HuH-7.5 (cell line): ENCODE data around the gene CAMSAP2.
"Not testable (repeated sequence)": the region's sequence is repeated elsewhere in the genome, so short reads cannot be mapped to it uniquely, and the experiment has no call there.

Source experiments
- DNase-seq: peaks from one replicate; pipeline ENCODE4 v3.0.0; 2011; ENCODE audit warnings: low spot score

CAMSAP2 gene

GRCh38 chr1:200739702-200740570 is 1.2 kb downstream of the CAMSAP2 start:
- no peak for DNase-seq

- DNase-seq = no peak
These were observed 2.0 kb downstream of the CAMSAP2 start for GRCh38 chr1:200740571-200741208.

GRCh38 chr1:200741551-200742207 is 3.0 kb downstream of the CAMSAP2 start:
- DNase-seq = no peak

GRCh38 chr1:200744143-200744542 is 5.5 kb downstream of the CAMSAP2 start:
- DNase-seq = no peak

- DNase-seq = no peak
These were observed 10.4 kb downstream of the CAMSAP2 start for GRCh38 chr1:200749090-200749489.

- DNase-seq = not testable (repeated sequence)
These were observed 12.1 kb downstream of the CAMSAP2 start for GRCh38 chr1:200750749-200751148.

- DNase-seq = no peak
These were observed 13.0 kb downstream of the CAMSAP2 start for GRCh38 chr1:200751717-200752116.

- DNase-seq = no peak
These were observed 15.0 kb downstream of the CAMSAP2 start for GRCh38 chr1:200753650-200754198.

DNA sequence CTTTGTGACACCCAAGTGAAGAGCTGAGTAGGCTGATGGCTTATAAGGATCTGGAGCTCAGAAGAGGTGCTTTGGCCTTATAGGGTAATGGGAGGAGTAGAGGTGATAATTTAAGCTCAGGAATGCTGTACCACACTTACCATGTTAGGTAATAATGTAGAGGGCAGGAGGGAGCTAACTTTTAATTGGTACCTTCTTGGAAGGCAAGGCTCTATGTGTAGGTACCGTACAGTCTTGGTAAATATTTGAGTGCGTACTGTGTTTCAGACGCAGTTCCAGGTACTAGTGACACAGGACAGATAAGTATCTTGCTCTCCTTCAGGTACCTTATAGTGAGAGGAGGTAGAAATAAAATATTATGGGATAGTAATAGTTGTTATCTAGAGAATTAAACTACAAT is 16.8 kb downstream of the CAMSAP2 start:
- DNase-seq = no peak

GRCh38 chr1:200762089-200762488 is 23.4 kb downstream of the CAMSAP2 start:
- no peak for DNase-seq

DNA sequence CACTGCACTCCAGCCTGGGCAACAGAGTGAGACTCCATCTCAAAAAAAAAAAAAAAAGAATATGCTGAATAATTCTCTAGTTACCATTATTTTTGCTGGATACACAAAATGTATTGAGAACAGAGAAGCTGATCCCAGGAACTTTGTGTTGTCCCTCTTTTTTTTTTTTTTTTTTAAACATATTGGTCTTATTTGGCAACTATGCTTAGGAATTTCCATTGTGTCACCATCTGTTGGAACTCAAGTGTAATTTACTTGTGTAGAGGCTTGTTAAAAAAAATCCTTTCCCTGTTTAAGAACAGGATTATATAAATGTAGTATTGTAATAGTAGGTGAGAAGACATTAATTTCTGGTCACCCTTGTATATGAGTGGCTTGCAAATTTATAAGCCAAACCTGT is 28.6 kb downstream of the CAMSAP2 start:
- no peak for DNase-seq

GRCh38 chr1:200771625-200772555 is 33.2 kb downstream of the CAMSAP2 start:
- no peak for DNase-seq

DNA sequence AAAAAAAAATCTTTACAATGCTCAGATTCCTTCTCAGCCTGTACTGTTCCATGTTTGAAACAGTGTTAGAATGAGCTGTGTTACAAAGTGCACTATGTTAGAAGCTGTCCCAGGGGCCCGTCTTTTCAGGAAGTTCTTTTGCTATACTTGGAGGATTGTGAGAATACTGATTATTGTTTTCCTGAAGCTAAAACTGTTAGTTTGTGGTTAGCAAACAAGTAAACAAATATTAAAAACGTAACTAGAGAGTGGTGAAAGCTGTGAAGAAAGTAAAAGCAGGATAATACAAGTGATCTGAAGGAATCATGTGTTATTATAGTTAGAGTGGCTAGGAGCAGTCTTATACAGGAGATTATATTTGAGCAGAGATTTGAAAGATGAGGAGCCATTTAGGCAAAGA is 35.6 kb downstream of the CAMSAP2 start:
- no peak for DNase-seq

- no peak for DNase-seq
These were observed 36.2 kb downstream of the CAMSAP2 start for GRCh38 chr1:200774735-200775444.

DNA sequence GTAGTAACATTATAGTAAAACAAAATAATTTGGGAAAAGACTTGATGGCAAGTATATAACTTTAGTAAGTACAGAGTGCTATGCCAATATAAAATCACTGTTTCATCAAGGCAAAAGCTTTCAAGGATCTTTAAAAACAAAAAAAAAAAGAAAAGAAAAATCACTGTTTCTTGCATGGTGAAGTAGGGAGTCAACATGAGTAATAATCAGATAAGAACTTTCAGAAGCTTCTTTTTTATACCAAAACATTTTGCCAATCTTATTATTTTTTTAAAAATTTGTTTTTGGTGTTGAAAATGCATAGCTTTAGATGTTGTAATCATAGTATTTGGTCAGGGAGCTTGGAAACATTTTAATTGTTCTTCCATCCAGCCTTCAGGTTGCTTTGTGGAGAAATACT is 37.2 kb downstream of the CAMSAP2 start:
- no peak for DNase-seq

GRCh38 chr1:200776949-200777348 is 38.3 kb downstream of the CAMSAP2 start:
- DNase-seq = no peak

- DNase-seq = no peak
These were observed 40.1 kb downstream of the CAMSAP2 start for GRCh38 chr1:200778766-200779165.

DNA sequence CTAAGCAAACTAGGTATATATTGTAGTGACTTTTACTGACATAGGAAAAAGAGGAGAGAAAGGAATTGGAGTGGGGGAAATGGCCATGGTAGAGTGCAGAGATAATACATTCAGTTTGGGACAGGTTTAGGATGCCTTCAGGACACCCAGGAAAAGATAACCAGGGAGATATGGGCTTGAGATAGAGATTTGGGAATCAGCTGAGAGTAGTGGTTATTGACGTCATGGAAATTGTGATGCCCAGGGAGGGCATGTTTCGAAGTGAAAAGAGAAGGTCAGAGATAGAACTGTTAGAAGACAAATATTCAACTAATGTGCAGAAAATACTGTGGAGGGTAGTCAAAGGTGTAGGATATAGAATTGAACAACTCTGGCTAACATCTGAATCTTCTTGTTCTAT is 40.6 kb downstream of the CAMSAP2 start:
- DNase-seq = no peak

DNA sequence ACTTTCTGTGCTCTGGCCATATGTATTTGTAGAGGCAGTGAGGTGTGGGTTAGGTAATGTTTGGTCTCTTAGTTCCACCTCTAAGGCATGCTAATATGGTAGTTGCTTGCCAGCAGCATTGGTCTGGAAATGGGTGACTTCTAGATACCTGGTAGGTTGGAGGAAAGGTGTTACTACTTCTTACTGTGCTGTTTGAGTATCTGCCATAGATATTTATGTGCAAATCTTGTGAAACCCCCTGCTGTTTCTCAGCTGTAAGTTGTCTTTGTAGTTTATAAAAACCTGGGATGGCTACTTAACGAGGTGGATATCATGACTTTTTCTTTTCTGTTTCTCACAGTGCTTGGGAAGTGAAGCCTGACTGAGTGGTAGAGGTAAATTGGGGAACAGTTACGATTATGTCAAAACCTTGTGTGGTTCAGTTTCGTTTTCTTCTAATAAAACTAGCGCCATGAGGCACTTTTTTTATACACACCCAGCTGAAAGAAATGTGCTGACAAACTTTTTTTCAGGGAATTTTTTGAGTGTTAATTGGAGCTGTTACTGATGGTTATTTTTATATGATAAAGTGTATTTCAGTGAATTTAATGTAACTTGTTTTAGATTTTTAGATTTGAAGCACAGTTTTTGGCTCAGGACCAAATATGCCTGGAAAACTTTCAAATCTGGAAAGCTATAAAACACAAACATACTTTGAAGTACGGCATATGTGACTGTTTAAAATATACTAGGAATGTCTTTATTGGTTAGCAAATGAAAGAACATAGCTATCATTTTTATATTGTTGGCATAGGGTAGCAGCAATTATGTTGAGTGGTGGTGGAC is 42.1 kb downstream of the CAMSAP2 start:
- no peak for DNase-seq

DNA sequence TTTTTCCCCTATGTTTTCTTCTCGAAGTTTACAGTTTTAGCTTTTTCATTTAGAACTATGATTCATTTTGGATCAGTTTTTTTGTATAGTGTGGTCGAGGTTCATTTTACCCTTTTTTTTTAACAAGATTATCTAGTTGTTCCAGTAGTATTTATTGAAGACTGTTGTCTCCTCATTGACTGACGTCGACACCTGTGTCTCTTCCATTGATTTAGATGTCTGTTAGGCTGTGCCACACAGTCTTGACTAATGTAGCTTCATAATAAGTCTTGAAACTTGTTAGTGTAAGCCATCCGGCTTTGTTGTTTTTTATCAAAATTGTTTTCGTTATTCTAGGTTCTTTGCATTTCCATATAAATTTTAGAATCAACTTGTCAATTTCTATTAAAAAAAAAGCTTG is 45.2 kb downstream of the CAMSAP2 start:
- DNase-seq = no peak
